H7 (cell line): ENCODE measurements around the gene ZFHX3. TPM values are rescaled to one million over a fixed set of nuclear protein-coding genes. Genes with fewer than 3 reads are reported as not detected.
"Not testable (repeated sequence)": the region's sequence is repeated elsewhere in the genome, so short reads cannot be mapped to it uniquely, and the experiment has no call there.

ENCODE experiments used
- DNase-seq: peaks from one replicate; pipeline ENCODE4 v3.0.0; 2012
- H3K27me3 ChIP-seq: 2 replicates; pipeline ENCODE4 v1.6.0; 2011; ENCODE audit warnings: mild to moderate bottlenecking, low read length; ENCODE audit not compliant: control insufficient read depth, insufficient read depth
- H3K36me3 ChIP-seq: replicated peaks from 2 replicates; pipeline ENCODE4 v1.5.1; 2011; ENCODE audit warnings: low read length; ENCODE audit not compliant: control insufficient read depth, insufficient read depth
- H3K4me3 ChIP-seq: 2 replicates; pipeline ENCODE4 v1.5.1; 2011; ENCODE audit warnings: low read depth, mild to moderate bottlenecking, control low read depth, low read length, moderate library complexity; ENCODE audit not compliant: insufficient read depth
- total RNA-seq: library from RNA; depleted of rRNA; stranded (reverse); fragments of >200 nt; shearing (Covaris generic); gene quantifications from 2 replicates; pipeline ENCODE4 v1.2.3, GENCODE V29; 2014

Gene ZFHX3
- total RNA-seq, 1 experiment from 2014 or later, result 1.3 TPM

- DNase-seq, result no peak
- Histone ChIP-seq H3K27me3 (no peaks in the 10 kb centered on the region), H3K4me3 (no peak overlapping the region), H3K36me3 (no peaks in the 10 kb centered on the region)
Measured at GRCh38 chr16:73016488-73016830, 31.5 kb downstream of the ZFHX3 start.

- no peak for DNase-seq
- Histone ChIP-seq H3K4me3 (no peak overlapping the region), H3K27me3 (no peaks in the 10 kb centered on the region), H3K36me3 (no peaks in the 10 kb centered on the region)
Measured at GRCh38 chr16:73015612-73016487, 32.1 kb downstream of the ZFHX3 start.

- H3K4me3 ChIP-seq, result no peak overlapping the region
- H3K27me3 ChIP-seq, result no peaks in the 10 kb centered on the region
- DNase-seq, result no peak
- no peaks in the 10 kb centered on the region for H3K36me3 ChIP-seq
Measured at GRCh38 chr16:73014768-73015167, 33.2 kb downstream of the ZFHX3 start.

GRCh38 chr16:73013974-73014373 lies 34.0 kb downstream of the ZFHX3 start:
- Histone ChIP-seq H3K36me3 (no peaks in the 10 kb centered on the region), H3K4me3 (no peak overlapping the region), H3K27me3 (no peaks in the 10 kb centered on the region)
- no peak for DNase-seq

- Histone ChIP-seq H3K4me3 (no peak overlapping the region), H3K36me3 (no peaks in the 10 kb centered on the region), H3K27me3 (no peaks in the 10 kb centered on the region)
- no peak for DNase-seq
Measured at GRCh38 chr16:73012341-73012740, 35.6 kb downstream of the ZFHX3 start.

GRCh38 chr16:73011926-73012325 lies 36.0 kb downstream of the ZFHX3 start:
- Histone ChIP-seq H3K27me3 (no peaks in the 10 kb centered on the region), H3K4me3 (no peak overlapping the region), H3K36me3 (no peaks in the 10 kb centered on the region)
- peak; percentile 68 for DNase-seq

- Histone ChIP-seq H3K4me3 (no peak overlapping the region), H3K27me3 (no peaks in the 10 kb centered on the region), H3K36me3 (no peaks in the 10 kb centered on the region)
- DNase-seq, result no peak
Measured at GRCh38 chr16:73010150-73010676, 37.7 kb downstream of the ZFHX3 start.

- not testable (repeated sequence) for H3K4me3 ChIP-seq, H3K27me3 ChIP-seq, DNase-seq, H3K36me3 ChIP-seq
Measured at GRCh38 chr16:73009710-73010109, 38.2 kb downstream of the ZFHX3 start.

- no peak for DNase-seq
- H3K27me3 ChIP-seq, result no peaks in the 10 kb centered on the region
- H3K4me3 ChIP-seq, result no peak overlapping the region
- H3K36me3 ChIP-seq, result no peaks in the 10 kb centered on the region
Measured at GRCh38 chr16:73006026-73006425, 41.9 kb downstream of the ZFHX3 start.

GRCh38 chr16:73002866-73003265 lies 45.1 kb downstream of the ZFHX3 start:
- DNase-seq, result no peak
- H3K36me3 ChIP-seq, result no peaks in the 10 kb centered on the region

GRCh38 chr16:73000907-73001521 lies 46.9 kb downstream of the ZFHX3 start:
- Histone ChIP-seq H3K27me3 (no peaks in the 10 kb centered on the region), H3K4me3 (no peak overlapping the region), H3K36me3 (no peaks in the 10 kb centered on the region)
- no peak for DNase-seq

More at GRCh38 chr16:73002866-73003265, 45.1 kb downstream of the ZFHX3 start:
- no peaks in the 10 kb centered on the region for H3K27me3 ChIP-seq
- no peak overlapping the region for H3K4me3 ChIP-seq

- H3K27me3 ChIP-seq, result no peaks in the 10 kb centered on the region
- H3K36me3 ChIP-seq, result no peaks in the 10 kb centered on the region
- DNase-seq, result no peak
- no peak overlapping the region for H3K4me3 ChIP-seq
Measured at GRCh38 chr16:73000020-73000906, 47.7 kb downstream of the ZFHX3 start.

GRCh38 chr16:72999541-73000019 lies 48.3 kb downstream of the ZFHX3 start:
- Histone ChIP-seq H3K27me3 (no peaks in the 10 kb centered on the region), H3K4me3 (no peak overlapping the region), H3K36me3 (no peaks in the 10 kb centered on the region)
- DNase-seq, result no peak

- DNase-seq, result no peak
Measured at GRCh38 chr16:72997141-72997542, 50.8 kb downstream of the ZFHX3 start.

More at GRCh38 chr16:72997141-72997542, 50.8 kb downstream of the ZFHX3 start:
- no peaks in the 10 kb centered on the region for H3K36me3 ChIP-seq
- H3K27me3 ChIP-seq, result no peaks in the 10 kb centered on the region
- no peak overlapping the region for H3K4me3 ChIP-seq
